ENCODE measurements around the gene DNAJC7. TPM values are rescaled to one million over a fixed set of nuclear protein-coding genes. Genes with fewer than 3 reads are reported as not detected.
"Not testable (repeated sequence)": the region's sequence is repeated elsewhere in the genome, so short reads cannot be mapped to it uniquely, and the experiment has no call there.

DNAJC7 gene
- total RNA-seq, 3 donors from 2014 or later, result 144 to 154 (median 147) TPM

GRCh38 chr17:42027961-42028790 lies 10.9 kb upstream of the DNAJC7 start:
- Mint-ChIP-seq H3K9me3 (no peaks in the 10 kb centered on the region), H3K4me3 (no peak overlapping the region)

GRCh38 chr17:42027590-42027889 lies 10.3 kb upstream of the DNAJC7 start:
- H3K9me3 Mint-ChIP-seq, result no peaks in the 10 kb centered on the region
- no peak overlapping the region for H3K4me3 Mint-ChIP-seq
- peaks cover 6% of the 10 kb centered on the region for H3K4me1 Mint-ChIP-seq (ENCODE audit: low read depth)
- H3K27me3 Mint-ChIP-seq (ENCODE audit: low read depth), result peaks cover 3% of the 10 kb centered on the region
- DNase-seq (no peak), ATAC-seq (no peak)
- peaks cover 7% of the 10 kb centered on the region for H3K36me3 Mint-ChIP-seq (ENCODE audit: insufficient read depth)

More at GRCh38 chr17:42027961-42028790, 10.9 kb upstream of the DNAJC7 start:
- Mint-ChIP-seq H3K4me1 (ENCODE audit: low read depth) (peaks cover 6% of the 10 kb centered on the region), H3K36me3 (ENCODE audit: insufficient read depth) (peaks cover 7% of the 10 kb centered on the region), H3K27me3 (ENCODE audit: low read depth) (peaks cover 3% of the 10 kb centered on the region)
- DNase-seq (no peak), ATAC-seq (no peak)

GRCh38 chr17:42026857-42027589 lies 9.8 kb upstream of the DNAJC7 start:
- ATAC-seq (no peak), DNase-seq (no peak)
- H3K9me3 Mint-ChIP-seq, result no peaks in the 10 kb centered on the region
- H3K36me3 Mint-ChIP-seq (ENCODE audit: insufficient read depth), result peaks cover 10% of the 10 kb centered on the region
- H3K27me3 Mint-ChIP-seq (ENCODE audit: low read depth), result peaks cover 3% of the 10 kb centered on the region
- H3K4me1 Mint-ChIP-seq (ENCODE audit: low read depth), result peaks cover 10% of the 10 kb centered on the region
- no peak overlapping the region for H3K4me3 Mint-ChIP-seq

- Mint-ChIP-seq H3K36me3 (ENCODE audit: insufficient read depth) (peaks cover 14% of the 10 kb centered on the region), H3K4me3 (no peak overlapping the region)
Measured at GRCh38 chr17:42025936-42026335, 8.7 kb upstream of the DNAJC7 start.

GRCh38 chr17:42025191-42025579 lies 7.9 kb upstream of the DNAJC7 start:
- no peak for DNase-seq
- no peaks in the 10 kb centered on the region for H3K9me3 Mint-ChIP-seq
- ATAC-seq, result no peak
- H3K4me1 Mint-ChIP-seq (ENCODE audit: low read depth), result peaks cover 23% of the 10 kb centered on the region
- peaks cover 14% of the 10 kb centered on the region for H3K36me3 Mint-ChIP-seq (ENCODE audit: insufficient read depth)
- no peaks in the 10 kb centered on the region for H3K27me3 Mint-ChIP-seq (ENCODE audit: low read depth)
- H3K4me3 Mint-ChIP-seq, result no peak overlapping the region

More at GRCh38 chr17:42025936-42026335, 8.7 kb upstream of the DNAJC7 start:
- peaks cover 15% of the 10 kb centered on the region for H3K4me1 Mint-ChIP-seq (ENCODE audit: low read depth)
- peaks cover 3% of the 10 kb centered on the region for H3K27me3 Mint-ChIP-seq (ENCODE audit: low read depth)
- no peaks in the 10 kb centered on the region for H3K9me3 Mint-ChIP-seq
- ATAC-seq (no peak), DNase-seq (no peak)

- Mint-ChIP-seq H3K4me3 (no peak overlapping the region), H3K36me3 (ENCODE audit: insufficient read depth) (peaks cover 14% of the 10 kb centered on the region), H3K9me3 (no peaks in the 10 kb centered on the region), H3K4me1 (ENCODE audit: low read depth) (peaks cover 31% of the 10 kb centered on the region), H3K27me3 (ENCODE audit: low read depth) (no peaks in the 10 kb centered on the region)
- ATAC-seq (no peak), DNase-seq (no peak)
Measured at GRCh38 chr17:42023524-42024349, 6.5 kb upstream of the DNAJC7 start.

GRCh38 chr17:42020845-42021244 lies 3.6 kb upstream of the DNAJC7 start:
- not testable (repeated sequence) for H3K27me3 Mint-ChIP-seq (ENCODE audit: low read depth); ATAC-seq; DNase-seq; H3K9me3 Mint-ChIP-seq
- H3K4me3 Mint-ChIP-seq, result peak overlapping the region; percentile 93
- peaks cover 45% of the 10 kb centered on the region for H3K4me1 Mint-ChIP-seq (ENCODE audit: low read depth)
- peaks cover 15% of the 10 kb centered on the region for H3K36me3 Mint-ChIP-seq (ENCODE audit: insufficient read depth)

GRCh38 chr17:42019509-42020404 lies 2.5 kb upstream of the DNAJC7 start, which contains the start of gene NKIRAS2:
NKIRAS2 (plus strand) TSS chr17:42020090; CDS start chr17:42021578, 1,488 bp downstream.
- DNase-seq (peak; percentile 91), ATAC-seq (peak; percentile 74 to 77)
- no peaks in the 10 kb centered on the region for H3K9me3 Mint-ChIP-seq
- peaks cover 52% of the 10 kb centered on the region for H3K4me1 Mint-ChIP-seq (ENCODE audit: low read depth)
- H3K36me3 Mint-ChIP-seq (ENCODE audit: insufficient read depth), result peaks cover 14% of the 10 kb centered on the region
- peak within 1 kb of the TSS; percentile 99 for H3K4me3 Mint-ChIP-seq
- H3K27me3 Mint-ChIP-seq (ENCODE audit: low read depth), result no peaks in the 10 kb centered on the region

- H3K4me3 Mint-ChIP-seq, result peak overlapping the region; percentile 99
- H3K36me3 Mint-ChIP-seq (ENCODE audit: insufficient read depth), result peaks cover 11% of the 10 kb centered on the region
- H3K9me3 Mint-ChIP-seq, result no peaks in the 10 kb centered on the region
- H3K27me3 Mint-ChIP-seq (ENCODE audit: low read depth), result no peaks in the 10 kb centered on the region
- H3K4me1 Mint-ChIP-seq (ENCODE audit: low read depth), result peaks cover 48% of the 10 kb centered on the region
- ATAC-seq, result no peak
- no peak for DNase-seq
Measured at GRCh38 chr17:42018988-42019387, 1.7 kb upstream of the DNAJC7 start.

- ATAC-seq (no peak), DNase-seq (no peak)
- Mint-ChIP-seq H3K9me3 (no peaks in the 10 kb centered on the region), H3K4me3 (peak overlapping the region; percentile 99), H3K27me3 (ENCODE audit: low read depth) (no peaks in the 10 kb centered on the region), H3K4me1 (ENCODE audit: low read depth) (peaks cover 52% of the 10 kb centered on the region), H3K36me3 (ENCODE audit: insufficient read depth) (peaks cover 9% of the 10 kb centered on the region)
Measured at GRCh38 chr17:42018339-42018738, 1.1 kb upstream of the DNAJC7 start.

- H3K36me3 Mint-ChIP-seq (ENCODE audit: insufficient read depth), result peaks cover 9% of the 10 kb centered on the region
- ATAC-seq, result peak; percentile 3 to 15
- peak overlapping the region; percentile 99 for H3K4me3 Mint-ChIP-seq
- DNase-seq, result no peak
- H3K27me3 Mint-ChIP-seq (ENCODE audit: low read depth), result no peaks in the 10 kb centered on the region
- no peaks in the 10 kb centered on the region for H3K9me3 Mint-ChIP-seq
- H3K4me1 Mint-ChIP-seq (ENCODE audit: low read depth), result peaks cover 56% of the 10 kb centered on the region
Measured at GRCh38 chr17:42017866-42018200, 594 bp upstream of the DNAJC7 start.

- Mint-ChIP-seq H3K4me3 (peak overlapping the region; percentile 99), H3K27me3 (ENCODE audit: low read depth) (no peaks in the 10 kb centered on the region), H3K36me3 (ENCODE audit: insufficient read depth) (peaks cover 3% of the 10 kb centered on the region), H3K9me3 (no peaks in the 10 kb centered on the region), H3K4me1 (ENCODE audit: low read depth) (peaks cover 65% of the 10 kb centered on the region)
- no peak for ATAC-seq
- DNase-seq, result no peak
Measured at GRCh38 chr17:42016411-42016831, 818 bp downstream of the DNAJC7 start.

- not testable (repeated sequence) for H3K4me3 Mint-ChIP-seq; ATAC-seq; H3K9me3 Mint-ChIP-seq; H3K27me3 Mint-ChIP-seq (ENCODE audit: low read depth); DNase-seq
- Mint-ChIP-seq H3K36me3 (ENCODE audit: insufficient read depth) (peaks cover 13% of the 10 kb centered on the region), H3K4me1 (ENCODE audit: low read depth) (peaks cover 68% of the 10 kb centered on the region)
Measured at GRCh38 chr17:42013740-42014139, 3.5 kb downstream of the DNAJC7 start.
